GM12873 (cell line): ENCODE measurements around the gene BMAL2.

Source experiments
- TF ChIP-seq, protein P1 (sequence below): IDR thresholded peaks from 2 replicates; pipeline ENCODE4 v1.5.1; 2012; ENCODE audit warnings: low read depth, mild to moderate bottlenecking, moderate library complexity, low read length, control low read depth; ENCODE audit not compliant: insufficient read depth; ENCODE audit errors: missing control alignments

BMAL2 gene

DNA sequence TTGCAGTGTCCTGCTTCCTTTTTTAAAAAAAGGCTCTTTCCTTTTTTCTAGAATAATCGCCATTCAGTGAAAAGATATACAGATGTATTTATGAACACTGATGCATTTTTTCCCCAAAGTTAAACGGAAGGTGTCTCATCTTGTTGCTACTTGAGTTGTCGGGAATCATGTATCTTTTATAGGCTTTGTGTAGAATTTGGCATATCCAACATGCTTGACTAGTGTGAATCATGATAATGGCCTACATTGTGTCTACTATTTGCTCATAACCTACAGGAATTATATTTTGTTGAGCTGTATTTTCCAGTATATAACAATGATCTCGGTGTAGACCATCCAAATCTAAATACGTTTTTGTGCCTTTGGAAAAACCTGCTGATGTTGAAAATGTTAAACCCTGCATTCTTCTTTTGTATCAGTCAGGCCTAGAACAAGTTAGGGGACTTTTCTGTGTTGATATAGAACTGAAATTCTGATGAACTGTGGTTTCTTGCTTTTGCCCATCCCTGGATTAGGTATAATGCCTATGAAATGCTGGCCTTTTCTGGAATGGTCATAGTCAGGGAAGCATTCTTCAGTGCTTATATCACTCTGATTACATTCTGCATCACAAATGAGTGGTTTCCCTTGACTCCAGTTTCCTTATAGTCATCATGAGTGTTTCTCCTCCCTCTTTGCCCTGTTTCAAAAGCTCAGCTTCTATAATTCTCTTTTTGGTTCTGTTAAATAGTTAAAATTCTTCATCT, 10.8 kb downstream of the BMAL2 start:
- TF ChIP-seq, protein P1, sequence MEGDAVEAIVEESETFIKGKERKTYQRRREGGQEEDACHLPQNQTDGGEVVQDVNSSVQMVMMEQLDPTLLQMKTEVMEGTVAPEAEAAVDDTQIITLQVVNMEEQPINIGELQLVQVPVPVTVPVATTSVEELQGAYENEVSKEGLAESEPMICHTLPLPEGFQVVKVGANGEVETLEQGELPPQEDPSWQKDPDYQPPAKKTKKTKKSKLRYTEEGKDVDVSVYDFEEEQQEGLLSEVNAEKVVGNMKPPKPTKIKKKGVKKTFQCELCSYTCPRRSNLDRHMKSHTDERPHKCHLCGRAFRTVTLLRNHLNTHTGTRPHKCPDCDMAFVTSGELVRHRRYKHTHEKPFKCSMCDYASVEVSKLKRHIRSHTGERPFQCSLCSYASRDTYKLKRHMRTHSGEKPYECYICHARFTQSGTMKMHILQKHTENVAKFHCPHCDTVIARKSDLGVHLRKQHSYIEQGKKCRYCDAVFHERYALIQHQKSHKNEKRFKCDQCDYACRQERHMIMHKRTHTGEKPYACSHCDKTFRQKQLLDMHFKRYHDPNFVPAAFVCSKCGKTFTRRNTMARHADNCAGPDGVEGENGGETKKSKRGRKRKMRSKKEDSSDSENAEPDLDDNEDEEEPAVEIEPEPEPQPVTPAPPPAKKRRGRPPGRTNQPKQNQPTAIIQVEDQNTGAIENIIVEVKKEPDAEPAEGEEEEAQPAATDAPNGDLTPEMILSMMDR = no peak

DNA sequence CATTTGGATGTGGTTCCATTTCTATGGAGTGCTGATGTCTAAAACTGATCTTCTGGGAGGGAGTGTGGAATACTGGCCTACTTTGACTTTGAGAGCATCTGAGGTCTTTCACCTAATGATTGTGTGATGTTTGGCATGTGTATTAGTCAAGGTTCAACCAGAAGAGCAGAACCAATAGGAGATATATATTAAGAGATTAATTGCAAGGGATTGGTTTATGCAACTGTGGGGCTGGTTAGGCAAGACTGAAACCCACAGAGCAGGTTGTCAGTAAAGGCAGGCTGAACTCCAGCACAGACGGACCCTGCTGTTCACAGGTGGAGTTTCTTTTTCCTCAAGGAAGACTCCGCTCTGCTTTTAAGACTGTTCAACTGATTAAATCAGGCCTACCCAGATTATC, 11.6 kb downstream of the BMAL2 start:
- TF ChIP-seq, protein P1 = no peak

DNA sequence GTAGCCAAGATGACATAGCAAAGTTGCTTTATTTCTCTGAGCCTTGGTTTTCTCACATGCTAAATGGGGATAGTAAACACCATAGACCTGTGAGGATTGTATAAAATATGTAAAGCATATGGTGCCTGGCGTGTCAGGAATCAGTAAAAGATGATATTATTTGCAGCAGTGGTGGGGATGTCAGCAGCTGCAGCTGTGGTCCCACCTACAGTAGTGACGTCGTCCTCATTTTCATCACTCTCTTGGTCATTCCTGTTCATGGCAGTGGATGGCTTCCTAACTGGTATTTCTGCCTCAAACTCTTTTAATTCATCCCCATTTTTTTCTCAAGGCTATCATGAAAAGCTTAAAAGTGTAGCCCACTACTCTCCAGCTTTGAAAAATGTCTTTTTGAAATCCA, 12.1 kb downstream of the BMAL2 start:
- TF ChIP-seq, protein P1 = no peak

DNA sequence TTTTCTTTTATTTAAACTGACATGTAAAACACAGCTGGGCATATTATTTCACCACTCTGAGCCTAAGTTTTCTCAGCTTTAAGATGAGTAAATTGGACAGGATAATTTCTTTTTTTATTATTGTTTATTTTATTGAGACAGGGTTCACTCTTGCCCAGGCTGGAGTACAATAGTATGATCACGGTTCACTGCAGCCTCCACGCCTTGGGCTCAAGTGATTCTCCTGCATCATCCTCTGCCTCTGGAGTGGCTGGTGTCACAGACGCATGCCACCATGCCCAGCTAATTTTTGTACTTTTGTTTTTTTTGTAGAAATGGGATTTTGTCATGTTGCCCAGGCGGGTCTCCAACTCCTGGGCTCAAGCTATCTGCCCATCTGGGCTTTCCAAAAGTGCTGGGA, 12.7 kb downstream of the BMAL2 start:
- TF ChIP-seq, protein P1 = no peak

DNA sequence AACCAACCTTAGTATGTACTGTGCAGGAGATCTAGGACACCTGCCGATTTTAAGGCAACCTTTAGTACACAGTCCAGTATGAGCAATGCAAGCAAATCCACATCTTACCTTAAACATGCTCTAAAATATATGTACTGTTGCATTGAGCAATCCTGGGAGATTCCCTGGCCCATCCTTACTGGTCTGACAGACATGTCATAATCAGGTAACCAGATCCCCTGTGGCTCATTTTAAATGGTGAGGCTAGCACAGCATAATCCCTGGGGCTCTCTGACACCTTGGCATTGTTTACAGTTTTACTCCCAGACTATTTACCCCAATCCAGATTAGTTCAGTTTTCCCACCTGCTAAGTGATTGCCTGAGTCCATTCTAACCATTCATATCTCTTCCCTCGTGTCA, 15.1 kb downstream of the BMAL2 start:
- TF ChIP-seq, protein P1 = no peak

DNA sequence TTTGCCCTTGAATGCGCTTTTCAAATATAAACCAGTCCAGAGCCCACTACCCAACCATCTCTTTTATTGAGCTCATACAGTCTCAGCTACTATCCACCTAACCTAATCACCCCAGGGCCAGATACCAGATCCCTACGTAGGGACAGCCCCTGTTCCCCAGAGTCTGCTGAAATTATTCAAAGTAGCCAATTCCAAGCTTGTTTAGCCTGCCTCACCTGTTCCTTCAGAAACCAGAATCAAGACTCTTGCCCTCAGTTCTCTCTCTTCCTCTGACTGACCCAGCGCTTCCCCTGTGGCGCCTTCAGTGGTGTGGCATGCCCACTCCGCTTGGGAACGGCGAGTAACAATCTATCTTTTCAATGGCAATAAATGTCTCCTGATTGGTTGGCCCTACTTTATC, 18.8 kb downstream of the BMAL2 start:
- TF ChIP-seq, protein P1 = no peak

DNA sequence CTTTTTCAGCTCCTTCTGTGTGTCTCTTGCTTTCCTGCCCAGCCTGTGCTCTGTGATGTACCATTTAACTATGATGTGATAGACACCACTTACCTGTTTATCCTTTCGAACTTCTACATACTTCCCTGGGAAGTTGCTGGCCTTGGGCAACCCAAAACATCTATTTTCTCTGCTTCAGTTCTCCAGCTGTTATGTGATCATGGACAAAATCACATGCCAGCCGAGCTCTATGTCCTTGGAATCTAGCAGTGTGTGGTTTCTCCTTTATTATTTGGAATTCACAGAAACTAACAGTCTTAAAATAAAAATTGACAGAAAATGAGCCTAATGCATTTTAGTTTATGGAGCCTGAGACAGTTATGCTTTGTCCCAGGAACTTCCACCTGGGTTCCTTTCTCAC, 22.9 kb downstream of the BMAL2 start:
- TF ChIP-seq, protein P1 = no peak
